Caki2 (cell line): Measurements from ENCODE around the gene ACBD6. TPM values are rescaled to one million over a fixed set of nuclear protein-coding genes. Genes with fewer than 3 reads are reported as not detected.

Source experiments
- DNase-seq: peaks from one replicate; pipeline ENCODE4 v3.0.0-alpha.2; 2015; ENCODE audit warnings: low read depth
- in situ Hi-C: cut with HindIII; loops from 2 replicates; pipeline ENCODE4 v1.10.0; 2016; ENCODE audit warnings: low sequenced_read_pairs, low pct_unique_long_range_greater_than_20kb, mixed read lengths
- total RNA-seq: library from RNA; depleted of rRNA; stranded (reverse); fragments of >200 nt; shearing (Covaris generic); gene quantifications from 2 replicates; pipeline ENCODE4 v1.2.3, GENCODE V29; 2014; ENCODE audit warnings: low replicate concordance

Gene ACBD6
- total RNA-seq, 1 experiment from 2014 or later = 44.2 TPM

GRCh38 chr1:180271272-180272255, 230.8 kb downstream of the ACBD6 start:
- in situ Hi-C loops = no loop called here
- DNase-seq = no peak

GRCh38 chr1:180270530-180271271, 231.7 kb downstream of the ACBD6 start:
- no peak for DNase-seq
- in situ Hi-C loops = no loop called here

GRCh38 chr1:180269645-180270529, 232.5 kb downstream of the ACBD6 start:
- DNase-seq = no peak
- in situ Hi-C loops = no loop called here

- no peak for DNase-seq
- in situ Hi-C loops = no loop called here
Measured at GRCh38 chr1:180268556-180269075, 233.8 kb downstream of the ACBD6 start.

- DNase-seq = no peak
- in situ Hi-C loops = no loop called here
Measured at GRCh38 chr1:180267761-180268555, 234.4 kb downstream of the ACBD6 start.

GRCh38 chr1:180267211-180267561, 235.2 kb downstream of the ACBD6 start:
- no peak for DNase-seq
- in situ Hi-C loops = no loop called here

GRCh38 chr1:180266275-180267210, 235.8 kb downstream of the ACBD6 start:
- in situ Hi-C loops = no loop called here
- no peak for DNase-seq

GRCh38 chr1:180265871-180266270, 236.5 kb downstream of the ACBD6 start:
- in situ Hi-C loops = no loop called here
- no peak for DNase-seq

- DNase-seq = no peak
- in situ Hi-C loops = no loop called here
Measured at GRCh38 chr1:180265201-180265600, 237.2 kb downstream of the ACBD6 start.

- in situ Hi-C loops = no loop called here
- no peak for DNase-seq
Measured at GRCh38 chr1:180264595-180264994, 237.8 kb downstream of the ACBD6 start.

GRCh38 chr1:180262628-180263488, 239.5 kb downstream of the ACBD6 start:
- DNase-seq = no peak
- in situ Hi-C loops = no loop called here

- DNase-seq = no peak
- in situ Hi-C loops = no loop called here
Measured at GRCh38 chr1:180261524-180262155, 240.7 kb downstream of the ACBD6 start.

- no peak for DNase-seq
- in situ Hi-C loops = no loop called here
Measured at GRCh38 chr1:180261030-180261429, 241.3 kb downstream of the ACBD6 start.

- DNase-seq = no peak
- in situ Hi-C loops = no loop called here
Measured at GRCh38 chr1:180260541-180260940, 241.8 kb downstream of the ACBD6 start.
